K562 (cell line): ENCODE data around the gene CPNE1. TPM values are rescaled to one million over a fixed set of nuclear protein-coding genes. Genes with fewer than 3 reads are reported as not detected.

Source experiments
- ATAC-seq: fragments of 200-7000 bp; cut with Tn5 transposase; 3 replicates; pipeline ENCODE4 v1.9.1; 2020; ENCODE audit warnings: moderate library complexity
- BruUV-seq: library from RNA; stranded (reverse); fragments of 400-500 nt; replicated peaks from 2 replicates; lab custom pipeline; 2021; lab: Mats Ljungman, UMichigan
- CTCF ChIA-PET: fragments of 300-600 bp; formaldehyde crosslinking; extraction: SDS; loops from one replicate; lab custom pipeline; 2021; ENCODE audit warnings: low intra/inter-chr PET ratio; lab: Yijun Ruan, JAX
- POLR2A ChIA-PET: fragments of 300-600, 350-650 bp; sonication (Branson Sonifier 250); formaldehyde crosslinking; extraction: SDS; loops from one replicate; lab custom pipeline; 2021; ENCODE audit warnings: antibody characterized with exemption, inconsistent platforms; lab: Yijun Ruan, JAX
- DNase-seq, 4 experiments: peaks; one replicate each; pipeline versions ENCODE4 v3.0.0 to v3.0.0-alpha.2; 2011 to 2018; ENCODE audit warnings: low spot score in 3 of 4, mixed read lengths in 3 of 4; ENCODE audit errors: extremely low read depth in 1 of 4
- FAIRE-seq: peaks from 2 replicates; lab custom pipeline; 2011; peaks lifted over from hg19 to GRCh38; lab: Jason Lieb, UNC
- H2AFZ ChIP-seq: 2 replicates; pipeline ENCODE4 v1.6.0; 2011; ENCODE audit warnings: low read depth, low read length, control low read depth, inconsistent platforms
- H3K27ac ChIP-seq: fragments of 200-600 bp; 3 replicates; pipeline ENCODE4 v1.8.0; 2011; ENCODE audit warnings: low read depth, mild to moderate bottlenecking, control low read depth, inconsistent platforms, low read length, moderate library complexity, mixed read lengths; ENCODE audit errors: extremely low read depth
- H3K27me3 ChIP-seq, 2 experiments: fragments of 300-600 bp in 1 of 2; 2 replicates in 1 of 2; 3 replicates in 1 of 2; pipeline versions ENCODE4 v1.6.0 to v1.8.0; 2011; ENCODE audit warnings: inconsistent platforms in 2 of 2, low read length in 2 of 2, mild to moderate bottlenecking in 1 of 2, mixed read lengths in 1 of 2, moderate library complexity in 1 of 2; ENCODE audit not compliant: control insufficient read depth in 2 of 2, insufficient read depth in 2 of 2
- H3K36me3 ChIP-seq: fragments of 300-600 bp; 3 replicates; pipeline ENCODE4 v1.8.0; 2011; ENCODE audit warnings: mild to moderate bottlenecking, low read length, inconsistent platforms; ENCODE audit not compliant: control insufficient read depth, insufficient read depth
- H3K4me1 ChIP-seq, 2 experiments: fragments of 200-600 bp in 1 of 2; replicated peaks in 1 of 2; 2 replicates in 1 of 2; 3 replicates in 1 of 2; pipeline versions ENCODE4 v1.5.1 to v1.8.0; 2011; ENCODE audit warnings: inconsistent platforms in 2 of 2, low read length in 2 of 2, mild to moderate bottlenecking in 1 of 2, mixed read lengths in 1 of 2, moderate library complexity in 1 of 2; ENCODE audit not compliant: control insufficient read depth in 2 of 2, insufficient read depth in 2 of 2
- H3K4me2 ChIP-seq: 2 replicates; pipeline ENCODE4 v1.6.1; 2011; ENCODE audit warnings: low read length, control low read depth, inconsistent platforms, mixed read lengths; ENCODE audit not compliant: insufficient read depth
- H3K4me3 ChIP-seq: fragments of 200-600 bp; sonication (generic), shearing (Covaris generic); 2 replicates; pipeline ENCODE4 v1.5.1; 2016; ENCODE audit warnings: control low read depth, inconsistent platforms
- H3K79me2 ChIP-seq: fragments of 200-600 bp; 3 replicates; pipeline ENCODE4 v1.8.0; 2011; ENCODE audit warnings: low read length, inconsistent platforms; ENCODE audit not compliant: control insufficient read depth, insufficient read depth
- H3K9ac ChIP-seq, 2 experiments: 2 replicates each; pipeline versions ENCODE4 v1.6.0 to v1.6.1; 2011; ENCODE audit warnings: low read depth in 2 of 2, low read length in 2 of 2, control low read depth in 1 of 2, inconsistent platforms in 1 of 2, mild to moderate bottlenecking in 1 of 2, mixed read lengths in 1 of 2; ENCODE audit not compliant: insufficient read depth in 1 of 2
- H3K9me1 ChIP-seq: one replicate; pipeline ENCODE4 v1.6.0; 2011; ENCODE audit warnings: inconsistent platforms, mild to moderate bottlenecking, low read length, moderate library complexity; ENCODE audit not compliant: control insufficient read depth, insufficient read depth
- H3K9me3 ChIP-seq: replicated peaks from 2 replicates; pipeline ENCODE4 v1.5.1; 2011; ENCODE audit warnings: low read depth, low read length, inconsistent platforms; ENCODE audit not compliant: control insufficient read depth, insufficient read depth
- H4K20me1 ChIP-seq: replicated peaks from 2 replicates; pipeline ENCODE4 v1.6.1; 2011; ENCODE audit warnings: low read length, inconsistent platforms, mixed read lengths; ENCODE audit not compliant: control insufficient read depth, insufficient read depth
- CHD4 ChIP-seq: fragments of 200-600 bp; sonication (generic); IDR thresholded peaks from 3 replicates; pipeline ENCODE4 v1.6.1; 2012; ENCODE audit warnings: low read depth, mild to moderate bottlenecking, mixed read lengths, low read length, inconsistent platforms; ENCODE audit not compliant: insufficient read depth, insufficient replicate concordance, poor library complexity, severe bottlenecking
- ELK1 ChIP-seq: sonication (generic); formaldehyde crosslinking; IDR thresholded peaks from 2 replicates; pipeline ENCODE4 v1.8.1; 2022; ENCODE audit warnings: missing genetic modification reagents
- FOXM1 ChIP-seq, 2 experiments: fragments of 450-650 bp in 1 of 2; sonication (generic) in 1 of 2; formaldehyde crosslinking in 1 of 2; IDR thresholded peaks; 2 replicates each; pipeline versions ENCODE4 v1.6.1 to v1.9.0; 2017 to 2022; ENCODE audit warnings: low read depth in 2 of 2, mild to moderate bottlenecking in 2 of 2, missing genetic modification reagents in 1 of 2, moderate library complexity in 1 of 2
- MAFK ChIP-seq: IDR thresholded peaks from 2 replicates; pipeline ENCODE4 v1.6.1; 2011; ENCODE audit warnings: low read length, improper control_type of control experiment
- MGA ChIP-seq: fragments of 450-650 bp; IDR thresholded peaks from 2 replicates; pipeline ENCODE4 v1.6.1; 2016; ENCODE audit warnings: mild to moderate bottlenecking, moderate library complexity
- SLC30A9 ChIP-seq: fragments of 250-450 bp; sonication (Bioruptor Pico); IDR thresholded peaks from 2 replicates; pipeline ENCODE4 v1.8.0; 2022; ENCODE audit warnings: mild to moderate bottlenecking, moderate library complexity
- TCF3 ChIP-seq: sonication (generic); formaldehyde crosslinking; IDR thresholded peaks from 2 replicates; pipeline ENCODE4 v1.4.0; 2020; ENCODE audit warnings: mild to moderate bottlenecking, missing genetic modification reagents
- ZSCAN32 ChIP-seq: fragments of 450-650 bp; formaldehyde crosslinking; IDR thresholded peaks from 2 replicates; pipeline ENCODE4 v1.4.0; 2020; ENCODE audit warnings: mild to moderate bottlenecking, moderate library complexity
- WGBS: fragments of 100-300 bp; shearing (Covaris generic); methylation state at CpG from one replicate; pipeline ENCODE4 v1.1.6; 2016; ENCODE audit warnings: low coverage, mixed read lengths; ENCODE audit not compliant: insufficient coverage; ENCODE audit errors: missing lambda C conversion rate; 5-methylcytosine and 5-hydroxymethylcytosine counted together
- in situ Hi-C: fragments of 300-500 bp; cut with MboI; formaldehyde crosslinking; loops from 4 replicates; pipeline ENCODE4 v1.15.0; 2018; ENCODE audit warnings: inconsistent platforms, mixed read lengths
- intact Hi-C: fragments of 100-400 bp; cut with micrococcal nuclease; formaldehyde crosslinking; loops from 2 replicates; pipeline ENCODE4 v1.14.2; 2022
- polyA plus RNA-seq, 8 experiments: library from polyadenylated mRNA; depleted of rRNA in 4 of 8; stranded (reverse) in 5 of 8; unstranded in 3 of 8; fragments of >200 nt; fragmentation: Nextera tagmentation in 2 of 8; fragmentation: Illumina TruSeq in 1 of 8; extraction: Ambion mirVana in 2 of 8; extraction: Trizol in 1 of 8; gene quantifications; 2 replicates each; pipeline versions ENCODE4 v1.2.1 to v1.2.3, GENCODE V29; 2011 to 2014; ENCODE audit warnings: inconsistent platforms in 1 of 8, missing spikeins in 1 of 8
- total RNA-seq, 7 experiments: library from RNA; depleted of rRNA in 6 of 7; stranded (reverse); fragments of >200 nt in 6 of 7; fragmentation: Illumina TruSeq in 2 of 7; extraction: Trizol in 2 of 7; gene quantifications; 2 replicates each; pipeline versions ENCODE4 v1.2.1 to v1.2.3, GENCODE V29; 2011 to 2021; ENCODE audit warnings: low replicate concordance in 1 of 7

The CPNE1 gene
- total and polyA plus RNA-seq, 9 of the 15 experiments (the other 6 are each of a cell fraction or from before 2014, with no cell fraction given) = 42.1 to 102 (median 56.0) TPM

- no peak for ATAC-seq
- no peak for FAIRE-seq
- Histone ChIP-seq H3K4me1 (no peaks in the 10 kb centered on the region), H3K9ac (no peak overlapping the region), H3K9me3 (no peaks in the 10 kb centered on the region), H3K4me2 (no peak overlapping the region), H2AFZ (no peak overlapping the region), H3K27ac (no peak overlapping the region), H3K4me3 (no peak overlapping the region), H3K27me3 (no peaks in the 10 kb centered on the region), H3K9me1 (no peaks in the 10 kb centered on the region), H3K36me3 (peaks cover 50% of the 10 kb centered on the region; the same call in 2 of the 3 replicates), H3K79me2 (no peaks in the 10 kb centered on the region), H4K20me1 (no peaks in the 10 kb centered on the region)
- whole genome bisulfite sequencing = 95% methylated on average over 6 of the region's 6 CpGs
- ChIA-PET CTCF (no interaction called here), POLR2A (interaction anchor here (0.9 to 1.1 kb wide), 3 partner anchors 11 to 32 kb away, joined by 3 read pairs; no protein-coding TSS in a partner anchor)
- no TSS peak for BruUV-seq
- in situ Hi-C loops (no loop called here), intact Hi-C loops (no loop called here)
- DNase-seq = no peak
- TF ChIP-seq ELK1 (no peak), MGA (no peak), MAFK (no peak), ZSCAN32 (CRISPR knock-in tag) (no peak), SLC30A9 (CRISPR knock-in tag) (no peak), CHD4 (no peak), TCF3 (CRISPR knock-in tag) (no peak), FOXM1 (IDR thresholded peaks at IDR 0.05; ENCODE audit: low read depth) (no peak), FOXM1 (CRISPR knock-in tag; IDR thresholded peaks at IDR 0.05; ENCODE audit: low read depth) (no peak)
Measured at GRCh38 chr20:35625584-35626385, 38.9 kb downstream of the CPNE1 start.
